H9 (cell line): ENCODE results near the gene ZIC5. TPM values are rescaled to one million over a fixed set of nuclear protein-coding genes. Genes with fewer than 3 reads are reported as not detected.
A peak's percentile ranks its signal among the peaks of the same experiment; 100 is the strongest.

Experiments used
- DNase-seq: peaks from one replicate; pipeline ENCODE4 v3.0.0-alpha.2; 2017
- H2AFZ ChIP-seq: one replicate; pipeline ENCODE4 v1.6.1; 2013; ENCODE audit warnings: mild to moderate bottlenecking, low read length, control low read depth, moderate library complexity
- H2AK5ac ChIP-seq: 2 replicates; pipeline ENCODE4 v1.6.1; 2013; ENCODE audit warnings: low read length, control low read depth, mixed read lengths; ENCODE audit not compliant: insufficient read length
- H2BK120ac ChIP-seq: one replicate; pipeline ENCODE4 v1.6.1; 2013; ENCODE audit warnings: low read depth, mild to moderate bottlenecking, low read length, control low read depth, inconsistent platforms; ENCODE audit not compliant: poor library complexity, severe bottlenecking
- H2BK12ac ChIP-seq: 2 replicates; pipeline ENCODE4 v1.6.1; 2013; ENCODE audit warnings: low read length, control low read depth, mixed read lengths, low read depth; ENCODE audit not compliant: insufficient read length
- H2BK15ac ChIP-seq: 2 replicates; pipeline ENCODE4 v1.6.1; 2013; ENCODE audit warnings: low read depth, low read length, control low read depth
- H2BK20ac ChIP-seq: one replicate; pipeline ENCODE4 v1.6.1; 2013; ENCODE audit warnings: low read depth, mild to moderate bottlenecking, low read length, control low read depth, inconsistent platforms; ENCODE audit not compliant: poor library complexity, severe bottlenecking
- H2BK5ac ChIP-seq: 2 replicates; pipeline ENCODE4 v1.6.1; 2013; ENCODE audit warnings: low read length, control low read depth, mixed read lengths; ENCODE audit not compliant: insufficient read length
- H3K14ac ChIP-seq: 2 replicates; pipeline ENCODE4 v1.6.1; 2013; ENCODE audit warnings: low read length, control low read depth; ENCODE audit not compliant: insufficient read depth
- H3K18ac ChIP-seq: 2 replicates; pipeline ENCODE4 v1.6.1; 2013; ENCODE audit warnings: low read depth, mild to moderate bottlenecking, mixed read lengths, low read length, control low read depth; ENCODE audit not compliant: insufficient read length
- H3K23ac ChIP-seq: 2 replicates; pipeline ENCODE4 v1.6.1; 2013; ENCODE audit warnings: low read length, control low read depth, mixed read lengths, low read depth; ENCODE audit not compliant: insufficient read length
- H3K23me2 ChIP-seq: 2 replicates; pipeline ENCODE4 v1.6.1; 2013; ENCODE audit warnings: low read depth, mild to moderate bottlenecking, mixed read lengths, low read length, control low read depth; ENCODE audit not compliant: insufficient read length, poor library complexity, severe bottlenecking
- H3K27ac ChIP-seq: 2 replicates; pipeline ENCODE4 v1.5.1; 2013; ENCODE audit warnings: low read length, control low read depth, mixed read lengths, low read depth; ENCODE audit not compliant: insufficient read length
- H3K27me3 ChIP-seq: 2 replicates; pipeline ENCODE4 v1.6.1; 2013; ENCODE audit warnings: low read length, control low read depth, inconsistent platforms; ENCODE audit not compliant: insufficient read depth
- H3K4ac ChIP-seq: 2 replicates; pipeline ENCODE4 v1.6.1; 2013; ENCODE audit warnings: low read depth, mild to moderate bottlenecking, control low read depth, inconsistent platforms, low read length, moderate library complexity
- H3K4me1 ChIP-seq: 2 replicates; pipeline ENCODE4 v1.6.1; 2013; ENCODE audit warnings: low read length, control low read depth, inconsistent platforms; ENCODE audit not compliant: insufficient read depth
- H3K4me2 ChIP-seq: 2 replicates; pipeline ENCODE4 v1.6.1; 2013; ENCODE audit warnings: low read length, control low read depth, mixed read lengths; ENCODE audit not compliant: insufficient read length, insufficient read depth
- H3K56ac ChIP-seq: 2 replicates; pipeline ENCODE4 v1.6.1; 2013; ENCODE audit warnings: low read depth, mild to moderate bottlenecking, mixed read lengths, low read length, control low read depth; ENCODE audit not compliant: insufficient read length
- H3K79me1 ChIP-seq: 2 replicates; pipeline ENCODE4 v1.6.1; 2013; ENCODE audit warnings: low read depth, mild to moderate bottlenecking, moderate library complexity, low read length, control low read depth, inconsistent platforms; ENCODE audit not compliant: insufficient read depth, poor library complexity, severe bottlenecking
- H3K79me2 ChIP-seq: 2 replicates; pipeline ENCODE4 v1.6.1; 2013; ENCODE audit warnings: low read length, control low read depth, inconsistent platforms; ENCODE audit not compliant: insufficient read depth
- H3K9ac ChIP-seq: 2 replicates; pipeline ENCODE4 v1.6.1; 2013; ENCODE audit warnings: low read length, control low read depth, mixed read lengths; ENCODE audit not compliant: insufficient read length; ENCODE audit errors: extremely low read depth
- H3K9me3 ChIP-seq: one replicate; pipeline ENCODE4 v1.6.1; 2013; ENCODE audit warnings: low read depth, low read length, inconsistent platforms; ENCODE audit not compliant: control insufficient read depth
- H3T11ph ChIP-seq: one replicate; pipeline ENCODE4 v1.6.1; 2013; ENCODE audit warnings: mild to moderate bottlenecking, low read length, control low read depth, inconsistent platforms
- H4K20me1 ChIP-seq: one replicate; pipeline ENCODE4 v1.6.1; 2013; ENCODE audit not compliant: control insufficient read depth, insufficient read length, insufficient read depth
- H4K5ac ChIP-seq: 2 replicates; pipeline ENCODE4 v1.6.1; 2013; ENCODE audit warnings: low read depth, mild to moderate bottlenecking, mixed read lengths, low read length, control low read depth; ENCODE audit not compliant: insufficient read length
- H4K8ac ChIP-seq: replicated peaks from 2 replicates; pipeline ENCODE4 v1.6.1; 2013; ENCODE audit warnings: low read length, control low read depth, mixed read lengths, low read depth; ENCODE audit not compliant: insufficient read length
- H4K91ac ChIP-seq: 2 replicates; pipeline ENCODE4 v1.6.1; 2013; ENCODE audit warnings: low read depth, mild to moderate bottlenecking, moderate library complexity, mixed read lengths, low read length, control low read depth; ENCODE audit not compliant: insufficient read length
- H3K27ac Mint-ChIP-seq, 3 experiments: 2 replicates in 2 of 3; 3 replicates in 1 of 3; pipeline ENCODE4 v1.8.0; 2020 to 2021; ENCODE audit warnings: mixed read lengths in 3 of 3, mild to moderate bottlenecking in 1 of 3, moderate library complexity in 1 of 3
- H3K27me3 Mint-ChIP-seq: 2 replicates; pipeline ENCODE4 v1.8.0; 2021; ENCODE audit warnings: low read depth, mild to moderate bottlenecking, moderate library complexity, mixed read lengths
- H3K36me3 Mint-ChIP-seq, 3 experiments: 2 replicates in 2 of 3; 3 replicates in 1 of 3; pipeline ENCODE4 v1.8.0; 2020 to 2021; ENCODE audit warnings: low read depth in 3 of 3, mixed read lengths in 3 of 3; ENCODE audit not compliant: insufficient read depth in 1 of 3
- H3K4me1 Mint-ChIP-seq, 2 experiments: 2 replicates each; pipeline ENCODE4 v1.8.0; 2020; ENCODE audit warnings: mixed read lengths in 2 of 2
- H3K4me3 Mint-ChIP-seq, 2 experiments: 2 replicates in 1 of 2; 3 replicates in 1 of 2; pipeline ENCODE4 v1.8.0; 2020 to 2021; ENCODE audit warnings: mild to moderate bottlenecking in 2 of 2, mixed read lengths in 2 of 2, moderate library complexity in 1 of 2
- H3K9me3 Mint-ChIP-seq, 2 experiments: 2 replicates in 1 of 2; 3 replicates in 1 of 2; pipeline ENCODE4 v1.8.0; 2020; ENCODE audit warnings: mild to moderate bottlenecking in 2 of 2, mixed read lengths in 2 of 2, moderate library complexity in 1 of 2
- CTCF ChIP-seq: fragments of 200-600 bp; sonication (generic); conservative IDR thresholded peaks from 3 replicates; pipeline ENCODE4 v1.8.0; 2021; ENCODE audit warnings: antibody characterized with exemption, mild to moderate bottlenecking
- WGBS: extraction: QIAGEN DNeasy Blood & Tissue Kit; methylation state at CpG from one replicate; pipeline ENCODE4 v1.1.7; 2013; ENCODE audit warnings: missing lambda C conversion rate, low lambda C conversion rate, mixed read lengths; ENCODE audit not compliant: insufficient read length; ENCODE audit errors: extremely low coverage; 5-methylcytosine and 5-hydroxymethylcytosine counted together
- total RNA-seq: library from RNA; stranded (reverse); gene quantifications from 2 replicates; pipeline ENCODE4 v1.2.1, GENCODE V29; 2021

ZIC5 gene
- total RNA-seq, 1 experiment from 2014 or later, result 51.9 TPM

- DNase-seq, result peak; percentile 49
- WGBS, result no CpG with 5 or more reads among the region's 19 CpGs
- TF ChIP-seq CTCF, result no peak
Observed at GRCh38 chr13:99975626-99976025, 4.1 kb upstream of the ZIC5 start.

More at GRCh38 chr13:99975626-99976025, 4.1 kb upstream of the ZIC5 start:
- peaks cover 40% of the 10 kb centered on the region for H3K23me2 ChIP-seq
- Mint-ChIP-seq H3K27me3 (peaks cover 34% of the 10 kb centered on the region), H3K36me3 (no peaks in the 10 kb centered on the region), H3K27ac (peak overlapping the region in 1 of 3 experiments; percentile 90; a peak in 1 of 7 replicates), H3K9me3 (peaks cover 0 to 4% of the 10 kb centered on the region in 2 experiments; a peak in 1 of 5 replicates), H3K4me1 (peaks cover 64 to 67% of the 10 kb centered on the region in 2 experiments), H3K4me3 (peak overlapping the region in 1 of 2 experiments; percentile 70; a peak in 2 of 5 replicates)
- no peak overlapping the region for H2BK12ac ChIP-seq
- no peak overlapping the region for H2BK20ac ChIP-seq
- H4K8ac ChIP-seq, result no peak overlapping the region
- H3K23ac ChIP-seq, result no peak overlapping the region
- H3K27me3 ChIP-seq, result peaks cover 4% of the 10 kb centered on the region; the same call in 1 of the 2 replicates
- no peak overlapping the region for H3K18ac ChIP-seq
- H3K56ac ChIP-seq, result no peak overlapping the region
- H2BK15ac ChIP-seq, result no peak overlapping the region
- H4K91ac ChIP-seq, result no peak overlapping the region
- H2BK120ac ChIP-seq, result no peak overlapping the region
- H3K79me1 ChIP-seq, result no peaks in the 10 kb centered on the region
- no peak overlapping the region for H3K14ac ChIP-seq
- no peak overlapping the region for H2BK5ac ChIP-seq
- no peak overlapping the region for H3K4me2 ChIP-seq
- H3K27ac ChIP-seq, result no peak overlapping the region
- H3K9me3 ChIP-seq, result no peaks in the 10 kb centered on the region
- H3K4me1 ChIP-seq, result peaks cover 10% of the 10 kb centered on the region; the same call in 1 of the 2 replicates
- no peak overlapping the region for H2AFZ ChIP-seq
- H3K9ac ChIP-seq, result no peak overlapping the region
- no peaks in the 10 kb centered on the region for H4K20me1 ChIP-seq
- no peaks in the 10 kb centered on the region for H3K79me2 ChIP-seq
- H4K5ac ChIP-seq, result no peak overlapping the region
- H2AK5ac ChIP-seq, result no peak overlapping the region
- H3T11ph ChIP-seq, result no peak overlapping the region
- H3K4ac ChIP-seq, result no peak overlapping the region
